Mucosa of descending colon (tissue), 3 donors: ENCODE results near the gene MAPT. TPM values are rescaled to one million over a fixed set of nuclear protein-coding genes. Genes with fewer than 3 reads are reported as not detected.
A peak's percentile ranks its signal among the peaks of the same experiment; 100 is the strongest.

Experiments used
- ATAC-seq: fragments of 200-7000 bp; cut with Tn5 transposase; one replicate; pipeline ENCODE4 v1.9.1; 2020; ENCODE audit warnings: mild to moderate bottlenecking, moderate library complexity
- DNase-seq, 3 donors: peaks; one replicate each; pipeline ENCODE4 v3.0.0-alpha.2; 2020
- H3K36me3 ChIP-seq: fragments of 200-600 bp; one replicate; pipeline ENCODE4 v1.8.0; 2021; ENCODE audit warnings: low read depth, mild to moderate bottlenecking
- H3K4me1 ChIP-seq: fragments of 200-600 bp; one replicate; pipeline ENCODE4 v1.8.0; 2021; ENCODE audit warnings: low read depth, mild to moderate bottlenecking
- H3K4me3 ChIP-seq: fragments of 200-600 bp; one replicate; pipeline ENCODE4 v1.8.0; 2021; ENCODE audit warnings: mild to moderate bottlenecking
- H3K9me3 ChIP-seq: fragments of 200-600 bp; one replicate; pipeline ENCODE4 v1.8.0; 2021; ENCODE audit warnings: mild to moderate bottlenecking
- CTCF ChIP-seq: fragments of 200-600 bp; IDR thresholded peaks from one replicate; pipeline ENCODE4 v1.8.0; 2022; ENCODE audit warnings: antibody characterized with exemption, mild to moderate bottlenecking
- intact Hi-C, 2 donors: fragments of 100-400 bp; cut with DNase I in 1 of 2; cut with micrococcal nuclease in 1 of 2; formaldehyde crosslinking; loops; one replicate each; pipeline versions ENCODE4 v1.11.0 to v1.11.1; 2022; cut with DNase I, micrococcal nuclease
- total RNA-seq, 3 donors: library from RNA; stranded (reverse); fragmentation: NEBNext Ultra II Directional in 2 of 3; extraction: Animal tissue kit (Norgen Biotek cat#: 25700) in 2 of 3; gene quantifications; one replicate each; pipeline versions ENCODE4 v1.2.1 to v1.2.4, GENCODE V29; 2021 to 2023
- donor health status: DM: no; HTN: no; CAD: no; lungs with moderate emphysema.
- donor health status: DM: no; HTN: no; CAD: no.
- donor health status: DM: no; HTN: yes; CAD: no.

MAPT gene
- total RNA-seq, 3 donors from 2014 or later: 0.72 to 61.5 (median 1.4) TPM

- TF ChIP-seq CTCF: no peak
- Histone ChIP-seq H3K4me3 (no peak overlapping the region), H3K9me3 (no peaks in the 10 kb centered on the region), H3K4me1 (no peaks in the 10 kb centered on the region), H3K36me3 (peaks cover 10% of the 10 kb centered on the region)
- no peak for ATAC-seq
- no peak for DNase-seq
- intact Hi-C loops: no loop called here
These were observed 136.4 kb downstream of the MAPT start for GRCh38 chr17:46030752-46031151.

GRCh38 chr17:46031440-46031839 is 137.1 kb downstream of the MAPT start:
- no peaks in the 10 kb centered on the region for H3K4me1 ChIP-seq
- H3K9me3 ChIP-seq: no peaks in the 10 kb centered on the region
- no peak overlapping the region for H3K4me3 ChIP-seq
- DNase-seq (no peak), ATAC-seq (peak; percentile 5)
- TF ChIP-seq CTCF: no peak
- peaks cover 10% of the 10 kb centered on the region for H3K36me3 ChIP-seq
- intact Hi-C loops: no loop called here

- Histone ChIP-seq H3K4me3 (no peak overlapping the region), H3K4me1 (no peaks in the 10 kb centered on the region), H3K36me3 (peaks cover 10% of the 10 kb centered on the region), H3K9me3 (no peaks in the 10 kb centered on the region)
- DNase-seq: no peak
- ATAC-seq: no peak
- no peak for TF ChIP-seq CTCF
- intact Hi-C loops: no loop called here
These were observed 137.6 kb downstream of the MAPT start for GRCh38 chr17:46031920-46032319.

GRCh38 chr17:46032909-46033308 is 138.6 kb downstream of the MAPT start:
- no peak for TF ChIP-seq CTCF
- Histone ChIP-seq H3K36me3 (peaks cover 10% of the 10 kb centered on the region), H3K4me1 (no peaks in the 10 kb centered on the region), H3K9me3 (no peaks in the 10 kb centered on the region), H3K4me3 (no peak overlapping the region)
- ATAC-seq: no peak
- intact Hi-C loops: no loop called here
- no peak for DNase-seq

GRCh38 chr17:46033392-46033791 is 139.0 kb downstream of the MAPT start:
- H3K36me3 ChIP-seq: peaks cover 14% of the 10 kb centered on the region
- no peak overlapping the region for H3K4me3 ChIP-seq
- no peaks in the 10 kb centered on the region for H3K4me1 ChIP-seq
- no peak for ATAC-seq
- no peak for TF ChIP-seq CTCF
- H3K9me3 ChIP-seq: no peaks in the 10 kb centered on the region
- DNase-seq: no peak
- intact Hi-C loops: no loop called here
